Natural killer cell (primary cell): ENCODE data around the gene GPR42. TPM values are rescaled to one million over a fixed set of nuclear protein-coding genes. Genes with fewer than 3 reads are reported as not detected.

Experiments used
- ATAC-seq, 3 donors: fragments of 150-1000 bp in 2 of 3; fragments of 200-7000 bp in 1 of 3; cut with Tn5 transposase; 1 replicate in 1 of 3; 2 replicates in 2 of 3; pipeline ENCODE4 v1.10.0; 2021; ENCODE audit warnings: mild to moderate bottlenecking in 2 of 3, moderate library complexity in 2 of 3
- DNase-seq, 2 donors: peaks; one replicate each; pipeline versions ENCODE4 v3.0.0 to v3.0.0-alpha.2; 2013 to 2021; ENCODE audit warnings: mixed read lengths in 1 of 2
- H3K27ac ChIP-seq: one replicate; pipeline ENCODE4 v1.5.1; 2013; ENCODE audit warnings: mild to moderate bottlenecking, low read length
- H3K27me3 ChIP-seq: one replicate; pipeline ENCODE4 v1.6.1; 2013; ENCODE audit warnings: low read length; ENCODE audit not compliant: control insufficient read depth, insufficient read depth
- H3K36me3 ChIP-seq: one replicate; pipeline ENCODE4 v1.6.1; 2013; ENCODE audit warnings: low read length; ENCODE audit not compliant: control insufficient read depth, insufficient read depth
- H3K4me1 ChIP-seq: one replicate; pipeline ENCODE4 v1.6.1; 2013; ENCODE audit warnings: low read length; ENCODE audit not compliant: control insufficient read depth, insufficient read depth
- H3K4me3 ChIP-seq: one replicate; pipeline ENCODE4 v1.5.1; 2013; ENCODE audit warnings: low read length
- H3K9me3 ChIP-seq: one replicate; pipeline ENCODE4 v1.6.1; 2013; ENCODE audit warnings: low read length; ENCODE audit not compliant: control insufficient read depth, insufficient read depth
- H3K27ac Mint-ChIP-seq, 2 donors: one replicate each; pipeline ENCODE4 v1.8.0; 2022; ENCODE audit warnings: mild to moderate bottlenecking in 2 of 2, mixed read lengths in 2 of 2, moderate library complexity in 1 of 2
- H3K27me3 Mint-ChIP-seq, 2 donors: one replicate each; pipeline ENCODE4 v1.8.0; 2022; ENCODE audit warnings: low read depth in 2 of 2, mixed read lengths in 2 of 2
- H3K36me3 Mint-ChIP-seq: one replicate; pipeline ENCODE4 v1.8.0; 2022; ENCODE audit warnings: mixed read lengths
- H3K4me1 Mint-ChIP-seq, 2 donors: one replicate each; pipeline ENCODE4 v1.8.0; 2022; ENCODE audit warnings: mixed read lengths in 2 of 2
- H3K4me3 Mint-ChIP-seq: one replicate; pipeline ENCODE4 v1.8.0; 2022; ENCODE audit warnings: mild to moderate bottlenecking, moderate library complexity, mixed read lengths
- H3K9me3 Mint-ChIP-seq, 2 donors: one replicate each; pipeline ENCODE4 v1.8.0; 2022; ENCODE audit warnings: mixed read lengths in 2 of 2
- CTCF ChIP-seq: fragments of 200-600 bp; IDR thresholded peaks from one replicate; pipeline ENCODE4 v1.8.0; 2022; ENCODE audit warnings: antibody characterized with exemption
- WGBS: methylation state at CpG from one replicate; pipeline ENCODE4 v1.1.7; 2013; ENCODE audit warnings: missing lambda C conversion rate; ENCODE audit not compliant: insufficient coverage; 5-methylcytosine and 5-hydroxymethylcytosine counted together
- intact Hi-C: fragments of 100-400 bp; cut with micrococcal nuclease; formaldehyde crosslinking; loops from one replicate; pipeline ENCODE4 v1.14.2; 2022
- total RNA-seq, 4 donors: library from RNA; stranded (reverse); fragments of 120-200 nt in 1 of 4; gene quantifications; one replicate each; pipeline versions ENCODE4 v1.2.3 to v1.2.4, GENCODE V29; 2013 to 2022

Gene GPR42
- total RNA-seq, 3 donors from 2014 or later (not counting 1 experiment from before 2014, with no cell fraction given), result 0.19 to 1.5 TPM; not detected in 1

DNA sequence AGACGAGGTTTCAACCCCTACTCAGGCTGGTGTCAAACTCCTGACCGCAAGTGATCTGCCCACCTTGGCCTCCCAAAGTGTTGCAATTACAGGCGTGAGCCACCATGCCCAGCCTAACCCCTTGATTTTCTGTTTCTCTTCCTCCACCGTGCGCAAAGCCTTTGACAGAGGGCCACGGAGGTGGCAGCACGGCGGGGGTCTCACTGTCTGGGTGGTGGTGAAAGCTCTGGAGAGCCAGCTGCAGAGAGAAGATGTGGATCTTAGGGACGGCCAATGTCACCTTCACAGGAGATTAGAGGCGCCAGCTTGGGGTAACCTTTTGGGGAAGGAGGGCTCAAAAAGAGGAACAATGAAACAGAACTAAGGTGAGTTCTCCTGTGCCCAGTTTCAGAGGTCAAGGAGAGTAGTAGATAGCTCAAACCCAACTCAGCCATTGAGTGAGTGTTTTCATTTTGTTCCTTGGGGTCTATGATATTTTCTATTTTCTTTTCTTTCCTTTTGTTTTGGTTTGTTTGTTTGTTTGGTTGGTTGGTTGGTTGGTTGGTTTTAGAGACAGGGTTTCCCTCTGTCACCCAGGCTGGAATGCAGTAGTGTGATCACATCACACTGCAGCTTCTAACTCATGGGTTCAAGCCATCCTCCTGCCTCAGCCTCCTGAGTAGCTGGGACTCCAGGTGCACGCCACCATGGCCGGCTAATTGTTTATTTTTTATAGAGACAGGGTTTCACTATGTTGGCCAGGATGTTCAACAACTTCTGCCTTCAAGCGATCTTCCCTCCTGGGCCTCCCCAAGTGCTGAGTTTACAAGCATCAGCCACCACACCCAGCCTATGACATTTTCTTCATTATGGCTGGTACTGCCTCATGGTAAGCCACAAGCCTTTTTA is 37.7 kb downstream of the GPR42 start:
- H3K27ac ChIP-seq, result no peak overlapping the region
- no peak overlapping the region for H3K27ac Mint-ChIP-seq
- no peak for DNase-seq
- TF ChIP-seq CTCF, result no peak
- no peaks in the 10 kb centered on the region for H3K9me3 ChIP-seq
- H3K4me3 Mint-ChIP-seq, result no peak overlapping the region
- H3K4me1 Mint-ChIP-seq, result no peaks in the 10 kb centered on the region
- intact Hi-C loops, result no loop called here
- 79% methylated on average over 13 of the region's 13 CpGs for WGBS
- H3K4me3 ChIP-seq, result no peak overlapping the region
- H3K36me3 Mint-ChIP-seq, result no peaks in the 10 kb centered on the region
- H3K36me3 ChIP-seq, result no peaks in the 10 kb centered on the region
- ATAC-seq, result no peak
- H3K27me3 Mint-ChIP-seq, result peaks cover 0 to 11% of the 10 kb centered on the region in 2 donors
- no peaks in the 10 kb centered on the region for H3K4me1 ChIP-seq
- no peaks in the 10 kb centered on the region for H3K9me3 Mint-ChIP-seq
- no peaks in the 10 kb centered on the region for H3K27me3 ChIP-seq

DNA sequence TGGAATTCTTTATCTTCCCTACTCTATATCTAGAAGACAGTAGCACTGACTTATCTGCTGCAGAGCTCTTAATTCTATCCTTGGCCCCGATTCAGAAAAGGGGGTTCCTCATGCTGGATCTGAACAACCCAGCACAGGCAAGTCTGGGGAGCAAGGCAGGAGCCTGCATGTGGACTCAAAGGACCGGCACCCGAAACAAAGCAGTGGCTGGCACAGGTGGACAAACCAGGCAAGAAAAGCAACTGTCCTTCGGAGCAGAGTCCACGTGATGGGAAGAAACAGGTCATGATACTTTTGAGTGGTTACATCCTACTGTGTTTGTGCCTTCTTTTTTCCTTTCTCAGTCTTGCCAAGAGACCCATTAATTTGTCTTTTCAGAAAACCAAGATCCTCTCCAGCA is 38.3 kb downstream of the GPR42 start:
- intact Hi-C loops, result no loop called here
- Histone ChIP-seq H3K36me3 (no peaks in the 10 kb centered on the region), H3K4me1 (no peaks in the 10 kb centered on the region), H3K27me3 (no peaks in the 10 kb centered on the region), H3K27ac (no peak overlapping the region), H3K9me3 (no peaks in the 10 kb centered on the region), H3K4me3 (no peak overlapping the region)
- Mint-ChIP-seq H3K4me1 (peaks cover 3% of the 10 kb centered on the region in 2 donors), H3K9me3 (no peaks in the 10 kb centered on the region), H3K27ac (no peak overlapping the region), H3K36me3 (no peaks in the 10 kb centered on the region), H3K27me3 (peaks cover 0 to 11% of the 10 kb centered on the region in 2 donors), H3K4me3 (no peak overlapping the region)
- TF ChIP-seq CTCF, result no peak
- DNase-seq (no peak), ATAC-seq (no peak)
- 89% methylated on average over 5 of the region's 5 CpGs for WGBS

- Mint-ChIP-seq H3K27ac (no peak overlapping the region), H3K4me1 (peaks cover 8% of the 10 kb centered on the region in 2 donors), H3K4me3 (no peak overlapping the region), H3K9me3 (no peaks in the 10 kb centered on the region), H3K36me3 (no peaks in the 10 kb centered on the region), H3K27me3 (peaks cover 0 to 11% of the 10 kb centered on the region in 2 donors)
- TF ChIP-seq CTCF, result no peak
- H3K27me3 ChIP-seq, result no peaks in the 10 kb centered on the region
- 94% methylated on average over 5 of the region's 5 CpGs for WGBS
- DNase-seq (no peak), ATAC-seq (no peak)
- H3K4me1 ChIP-seq, result peaks cover 3% of the 10 kb centered on the region
- H3K9me3 ChIP-seq, result no peaks in the 10 kb centered on the region
- H3K27ac ChIP-seq, result no peak overlapping the region
- intact Hi-C loops, result no loop called here
- H3K36me3 ChIP-seq, result no peaks in the 10 kb centered on the region
- no peak overlapping the region for H3K4me3 ChIP-seq
These were observed 39.6 kb downstream of the GPR42 start for GRCh38 chr19:35410487-35410886.
